Mucosa of descending colon (tissue), 3 donors: ENCODE data around the gene MS4A6E. TPM values are rescaled to one million over a fixed set of nuclear protein-coding genes. Genes with fewer than 3 reads are reported as not detected.
A peak's percentile ranks its signal among the peaks of the same experiment; 100 is the strongest.

Experiments
- ATAC-seq: fragments of 200-7000 bp; cut with Tn5 transposase; one replicate; pipeline ENCODE4 v1.9.1; 2020; ENCODE audit warnings: mild to moderate bottlenecking, moderate library complexity
- DNase-seq, 3 donors: peaks; one replicate each; pipeline ENCODE4 v3.0.0-alpha.2; 2020
- H3K36me3 ChIP-seq: fragments of 200-600 bp; one replicate; pipeline ENCODE4 v1.8.0; 2021; ENCODE audit warnings: low read depth, mild to moderate bottlenecking
- H3K4me1 ChIP-seq: fragments of 200-600 bp; one replicate; pipeline ENCODE4 v1.8.0; 2021; ENCODE audit warnings: low read depth, mild to moderate bottlenecking
- H3K4me3 ChIP-seq: fragments of 200-600 bp; one replicate; pipeline ENCODE4 v1.8.0; 2021; ENCODE audit warnings: mild to moderate bottlenecking
- H3K9me3 ChIP-seq: fragments of 200-600 bp; one replicate; pipeline ENCODE4 v1.8.0; 2021; ENCODE audit warnings: mild to moderate bottlenecking
- intact Hi-C, 2 donors: fragments of 100-400 bp; cut with DNase I in 1 of 2; cut with micrococcal nuclease in 1 of 2; formaldehyde crosslinking; loops; one replicate each; pipeline versions ENCODE4 v1.11.0 to v1.11.1; 2022; cut with DNase I, micrococcal nuclease
- total RNA-seq, 3 donors: library from RNA; stranded (reverse); fragmentation: NEBNext Ultra II Directional in 2 of 3; extraction: Animal tissue kit (Norgen Biotek cat#: 25700) in 2 of 3; gene quantifications; one replicate each; pipeline versions ENCODE4 v1.2.1 to v1.2.4, GENCODE V29; 2021 to 2023
- TF ChIP-seq, protein P1 (sequence below): fragments of 200-600 bp; IDR thresholded peaks from one replicate; pipeline ENCODE4 v1.8.0; 2022; ENCODE audit warnings: antibody characterized with exemption, mild to moderate bottlenecking
- donor health status: DM: no; HTN: no; CAD: no; lungs with moderate emphysema.
- donor health status: DM: no; HTN: no; CAD: no.
- donor health status: DM: no; HTN: yes; CAD: no.

The MS4A6E gene
- total RNA-seq, 3 donors from 2014 or later = not detected

DNA sequence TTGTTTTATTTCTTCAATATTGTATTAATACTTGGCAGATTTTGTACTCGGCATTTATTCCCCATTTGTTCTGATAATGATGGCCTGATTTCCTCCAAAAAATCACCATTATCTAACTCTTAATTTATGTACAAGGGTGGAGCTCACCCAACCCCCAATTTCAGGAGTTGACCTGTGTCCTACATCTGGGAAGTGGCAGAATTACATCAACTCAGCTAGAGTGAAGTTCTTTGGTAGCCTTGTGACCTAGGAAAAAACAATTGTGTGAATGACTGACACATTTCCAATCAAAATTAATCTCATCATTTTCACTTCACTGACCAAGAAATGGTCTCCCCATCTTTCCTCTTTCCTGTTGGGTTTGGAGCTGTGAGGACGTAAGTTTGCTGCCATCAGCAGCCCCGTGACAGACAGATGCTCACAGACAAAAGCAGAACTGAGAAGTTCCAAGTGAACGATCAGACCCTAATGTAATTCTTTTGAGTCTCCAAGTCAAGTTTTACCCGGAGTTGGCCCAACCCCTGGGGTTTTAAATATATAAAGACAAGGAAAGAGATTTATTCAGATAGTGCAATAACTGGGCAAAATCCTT lies 16.6 kb upstream of the MS4A6E start:
- H3K9me3 ChIP-seq = no peaks in the 10 kb centered on the region
- H3K4me3 ChIP-seq = no peak overlapping the region
- TF ChIP-seq, protein P1, sequence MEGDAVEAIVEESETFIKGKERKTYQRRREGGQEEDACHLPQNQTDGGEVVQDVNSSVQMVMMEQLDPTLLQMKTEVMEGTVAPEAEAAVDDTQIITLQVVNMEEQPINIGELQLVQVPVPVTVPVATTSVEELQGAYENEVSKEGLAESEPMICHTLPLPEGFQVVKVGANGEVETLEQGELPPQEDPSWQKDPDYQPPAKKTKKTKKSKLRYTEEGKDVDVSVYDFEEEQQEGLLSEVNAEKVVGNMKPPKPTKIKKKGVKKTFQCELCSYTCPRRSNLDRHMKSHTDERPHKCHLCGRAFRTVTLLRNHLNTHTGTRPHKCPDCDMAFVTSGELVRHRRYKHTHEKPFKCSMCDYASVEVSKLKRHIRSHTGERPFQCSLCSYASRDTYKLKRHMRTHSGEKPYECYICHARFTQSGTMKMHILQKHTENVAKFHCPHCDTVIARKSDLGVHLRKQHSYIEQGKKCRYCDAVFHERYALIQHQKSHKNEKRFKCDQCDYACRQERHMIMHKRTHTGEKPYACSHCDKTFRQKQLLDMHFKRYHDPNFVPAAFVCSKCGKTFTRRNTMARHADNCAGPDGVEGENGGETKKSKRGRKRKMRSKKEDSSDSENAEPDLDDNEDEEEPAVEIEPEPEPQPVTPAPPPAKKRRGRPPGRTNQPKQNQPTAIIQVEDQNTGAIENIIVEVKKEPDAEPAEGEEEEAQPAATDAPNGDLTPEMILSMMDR = no peak
- DNase-seq (peak in 1 of 3 donors; percentile 26), ATAC-seq (no peak)
- intact Hi-C loops = no loop called here
- no peaks in the 10 kb centered on the region for H3K36me3 ChIP-seq
- H3K4me1 ChIP-seq = no peaks in the 10 kb centered on the region

DNA sequence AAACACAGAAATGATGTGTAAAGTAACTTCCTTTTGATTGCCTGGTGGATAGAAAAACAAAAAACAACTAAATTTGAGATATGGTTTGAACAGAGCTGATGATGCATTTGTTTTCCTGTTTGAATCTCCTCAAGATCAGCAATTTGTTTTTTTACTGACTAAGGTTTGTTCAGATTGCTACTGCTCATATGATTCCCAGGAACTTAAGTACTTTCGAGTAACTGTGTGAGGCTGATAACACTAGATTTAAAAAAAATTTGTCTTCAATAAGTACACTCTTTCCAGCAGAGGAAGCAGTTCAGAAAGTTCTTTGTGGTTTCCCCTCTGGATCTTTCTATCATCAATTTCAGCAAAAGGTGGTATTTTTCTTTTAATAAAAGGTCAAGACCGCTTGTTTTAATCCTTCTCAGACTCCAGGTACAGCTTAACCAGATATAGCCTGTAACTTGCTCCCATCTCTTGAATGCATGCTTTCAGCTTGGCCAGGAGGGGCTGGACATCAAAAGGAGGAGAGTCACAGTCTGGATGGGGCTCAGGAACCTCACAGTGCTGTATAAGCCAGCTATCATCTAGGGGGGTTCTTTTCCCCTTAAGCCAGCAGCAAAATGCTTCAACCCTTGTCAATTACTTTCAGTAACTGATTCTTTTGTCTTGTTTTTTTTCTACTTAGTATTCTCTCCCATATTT lies 12.3 kb upstream of the MS4A6E start:
- intact Hi-C loops = no loop called here
- no peak for ATAC-seq
- TF ChIP-seq, protein P1 = no peak

GRCh38 chr11:60315871-60316270 lies 11.2 kb upstream of the MS4A6E start:
- TF ChIP-seq, protein P1 = no peak
- Histone ChIP-seq H3K36me3 (no peaks in the 10 kb centered on the region), H3K4me3 (no peak overlapping the region), H3K4me1 (no peaks in the 10 kb centered on the region), H3K9me3 (peaks cover 3% of the 10 kb centered on the region)
- intact Hi-C loops = no loop called here
- DNase-seq = no peak
- no peak for ATAC-seq

More for the DNA sequence above, 12.3 kb upstream of the MS4A6E start:
- H3K9me3 ChIP-seq = peaks cover 2% of the 10 kb centered on the region
- DNase-seq = no peak
- H3K36me3 ChIP-seq = no peaks in the 10 kb centered on the region
- H3K4me1 ChIP-seq = no peaks in the 10 kb centered on the region
- no peak overlapping the region for H3K4me3 ChIP-seq

GRCh38 chr11:60316317-60316716 lies 10.7 kb upstream of the MS4A6E start:
- DNase-seq (no peak), ATAC-seq (no peak)
- TF ChIP-seq, protein P1 = no peak
- Histone ChIP-seq H3K4me3 (no peak overlapping the region), H3K36me3 (no peaks in the 10 kb centered on the region), H3K4me1 (no peaks in the 10 kb centered on the region), H3K9me3 (peaks cover 3% of the 10 kb centered on the region)
- intact Hi-C loops = no loop called here

GRCh38 chr11:60318726-60319125 lies 8.3 kb upstream of the MS4A6E start:
- intact Hi-C loops = no loop called here
- no peak overlapping the region for H3K4me3 ChIP-seq
- no peak for DNase-seq
- TF ChIP-seq, protein P1 = no peak
- no peaks in the 10 kb centered on the region for H3K36me3 ChIP-seq
- H3K9me3 ChIP-seq = peaks cover 3% of the 10 kb centered on the region
- ATAC-seq = no peak
- H3K4me1 ChIP-seq = no peaks in the 10 kb centered on the region
